HG03095 (cell line): ENCODE data around the gene RPS6KA2.

Experiments used
- ATAC-seq: cut with Tn5 transposase; IDR thresholded peaks from one replicate; pipeline ENCODE4 v1.9.1; 2021; ENCODE audit warnings: moderate library complexity; ENCODE audit not compliant: unreplicated experiment

RPS6KA2 gene

GRCh38 chr6:166492092-166492741 is 134.8 kb downstream of the RPS6KA2 start:
- no peak for ATAC-seq

- no peak for ATAC-seq
These were observed 136.2 kb downstream of the RPS6KA2 start for GRCh38 chr6:166490671-166491500.

GRCh38 chr6:166489301-166490155 is 137.5 kb downstream of the RPS6KA2 start:
- ATAC-seq = no peak

GRCh38 chr6:166488701-166489100 is 138.3 kb downstream of the RPS6KA2 start:
- ATAC-seq = no peak

GRCh38 chr6:166488076-166488685 is 138.9 kb downstream of the RPS6KA2 start:
- peak; percentile 93 for ATAC-seq

DNA sequence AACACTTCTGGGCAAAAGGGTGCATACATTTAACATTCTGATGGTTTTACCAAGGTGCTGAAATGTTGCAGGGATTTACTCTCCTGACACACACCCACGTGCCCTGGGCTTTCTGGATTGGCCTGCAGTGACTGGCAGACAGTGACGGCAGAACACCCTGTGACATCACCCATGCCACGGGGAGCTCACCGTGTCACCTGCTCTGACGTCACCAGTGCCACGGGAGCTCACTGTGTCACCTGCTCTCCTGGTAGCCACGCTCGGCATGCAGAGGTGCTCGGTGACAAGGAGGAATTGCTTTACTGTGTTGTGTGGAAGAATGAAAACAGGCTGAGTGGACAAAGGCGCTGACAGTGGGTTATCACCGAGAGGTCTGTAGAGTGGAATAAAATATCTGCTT is 139.9 kb downstream of the RPS6KA2 start:
- no peak for ATAC-seq

GRCh38 chr6:166486536-166486880 is 140.5 kb downstream of the RPS6KA2 start:
- ATAC-seq = no peak

- ATAC-seq = no peak
These were observed 141.2 kb downstream of the RPS6KA2 start for GRCh38 chr6:166485651-166486535.

DNA sequence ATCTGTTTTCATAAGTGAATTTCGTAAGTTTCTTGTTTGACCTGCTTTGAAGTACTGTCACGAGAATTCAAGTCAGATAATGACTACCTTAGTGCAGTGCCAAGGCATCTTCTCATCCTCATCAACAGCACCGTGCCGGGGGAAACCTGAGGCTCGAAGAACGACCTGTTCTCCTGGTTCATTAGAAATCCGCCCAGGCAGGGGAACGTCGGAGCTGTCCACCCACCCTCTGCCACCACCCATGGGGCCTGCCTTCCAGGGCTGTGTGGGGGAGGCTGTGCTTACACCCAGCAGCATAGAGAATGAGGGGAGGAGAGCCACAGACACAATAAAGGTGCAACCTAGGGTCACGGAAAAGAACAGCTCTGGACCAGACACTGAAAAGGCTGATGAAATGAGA is 142.2 kb downstream of the RPS6KA2 start:
- no peak for ATAC-seq

GRCh38 chr6:166483573-166484250 is 143.3 kb downstream of the RPS6KA2 start:
- no peak for ATAC-seq

DNA sequence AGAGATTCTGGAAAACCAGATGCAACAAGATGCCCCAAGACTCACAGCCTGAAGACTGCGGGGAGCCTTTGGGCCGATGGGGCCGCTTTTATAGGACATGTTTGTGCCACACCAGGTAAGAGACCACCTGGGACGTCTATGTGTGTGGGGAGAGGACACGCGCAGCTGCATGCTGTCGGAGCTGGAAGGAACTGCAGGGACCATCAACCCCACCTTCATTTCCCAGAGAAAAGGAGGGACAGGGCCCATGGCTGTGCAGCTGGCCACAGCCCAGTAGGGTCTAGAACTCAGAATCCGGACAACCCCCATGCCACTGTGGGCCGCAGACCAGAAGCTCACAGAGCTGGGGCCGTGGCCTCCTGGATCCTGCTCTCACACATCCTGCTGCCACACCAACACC is 144.0 kb downstream of the RPS6KA2 start:
- no peak for ATAC-seq

DNA sequence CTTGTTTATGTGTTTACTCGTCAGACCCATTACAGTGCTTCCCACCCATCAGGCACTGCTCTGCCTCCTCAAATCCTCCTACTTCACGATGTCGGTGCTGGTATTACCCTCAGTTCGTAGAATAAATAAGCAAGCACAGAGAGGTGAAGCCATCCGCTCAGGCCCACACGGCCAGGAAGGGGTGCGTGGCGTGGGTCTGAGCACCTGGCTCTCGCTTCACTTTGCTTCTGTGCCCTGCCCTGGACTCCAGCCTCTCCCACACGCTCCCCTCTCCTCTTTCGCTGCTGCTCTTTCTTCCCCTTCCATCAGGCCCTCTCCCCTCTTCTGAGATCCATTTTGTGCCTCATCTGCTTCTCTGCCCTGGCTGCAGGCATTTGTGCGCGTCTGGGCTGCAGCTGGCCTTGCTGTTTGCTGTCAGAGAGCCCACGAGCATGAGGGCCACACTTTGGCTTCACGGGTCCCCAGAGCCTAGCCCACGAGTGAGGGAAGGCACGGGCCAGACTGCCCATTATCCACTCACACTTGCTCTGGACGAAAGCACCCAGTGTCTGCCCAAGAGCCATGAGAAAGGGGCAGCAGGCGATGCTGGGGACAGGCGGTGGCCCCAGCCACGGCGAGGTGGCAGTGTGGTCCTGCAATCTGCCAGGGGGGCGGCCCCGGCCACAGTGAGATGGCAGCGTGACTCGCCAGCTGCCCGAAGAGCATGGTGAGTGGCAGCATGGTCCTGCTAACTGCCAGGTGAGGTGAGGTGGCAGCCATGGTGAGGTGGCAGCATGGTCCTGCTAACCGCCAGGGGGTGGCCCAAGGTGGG is 148.1 kb downstream of the RPS6KA2 start:
- no peak for ATAC-seq

- ATAC-seq = no peak
These were observed 149.2 kb downstream of the RPS6KA2 start for GRCh38 chr6:166477647-166478365.

- no peak for ATAC-seq
These were observed 150.3 kb downstream of the RPS6KA2 start for GRCh38 chr6:166476634-166477215.

DNA sequence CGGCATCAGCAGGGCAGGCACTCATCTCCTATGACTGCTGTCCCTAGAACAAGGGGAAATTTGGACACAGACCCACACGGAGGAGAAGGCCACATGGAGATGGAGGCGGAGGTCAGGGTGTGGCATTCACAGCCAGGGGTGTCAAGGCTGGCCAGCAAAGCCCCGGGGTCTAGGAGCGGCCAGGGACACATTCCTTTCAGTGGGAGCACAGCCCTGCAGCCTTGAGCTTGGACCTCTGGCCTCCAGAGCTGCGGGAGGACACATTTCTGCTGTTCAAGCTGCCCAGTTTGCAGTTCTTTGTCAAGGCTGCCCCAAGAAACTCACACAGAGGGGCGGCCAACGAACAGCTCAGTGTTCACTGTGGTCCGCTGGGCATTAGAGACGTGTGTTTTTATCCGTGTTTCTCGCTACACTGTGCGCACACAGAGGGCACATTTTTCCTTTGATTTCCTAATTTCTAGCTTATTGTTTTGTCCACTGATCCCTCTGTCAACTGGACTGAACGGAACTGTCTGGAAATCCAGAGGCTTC is 150.9 kb downstream of the RPS6KA2 start:
- no peak for ATAC-seq

DNA sequence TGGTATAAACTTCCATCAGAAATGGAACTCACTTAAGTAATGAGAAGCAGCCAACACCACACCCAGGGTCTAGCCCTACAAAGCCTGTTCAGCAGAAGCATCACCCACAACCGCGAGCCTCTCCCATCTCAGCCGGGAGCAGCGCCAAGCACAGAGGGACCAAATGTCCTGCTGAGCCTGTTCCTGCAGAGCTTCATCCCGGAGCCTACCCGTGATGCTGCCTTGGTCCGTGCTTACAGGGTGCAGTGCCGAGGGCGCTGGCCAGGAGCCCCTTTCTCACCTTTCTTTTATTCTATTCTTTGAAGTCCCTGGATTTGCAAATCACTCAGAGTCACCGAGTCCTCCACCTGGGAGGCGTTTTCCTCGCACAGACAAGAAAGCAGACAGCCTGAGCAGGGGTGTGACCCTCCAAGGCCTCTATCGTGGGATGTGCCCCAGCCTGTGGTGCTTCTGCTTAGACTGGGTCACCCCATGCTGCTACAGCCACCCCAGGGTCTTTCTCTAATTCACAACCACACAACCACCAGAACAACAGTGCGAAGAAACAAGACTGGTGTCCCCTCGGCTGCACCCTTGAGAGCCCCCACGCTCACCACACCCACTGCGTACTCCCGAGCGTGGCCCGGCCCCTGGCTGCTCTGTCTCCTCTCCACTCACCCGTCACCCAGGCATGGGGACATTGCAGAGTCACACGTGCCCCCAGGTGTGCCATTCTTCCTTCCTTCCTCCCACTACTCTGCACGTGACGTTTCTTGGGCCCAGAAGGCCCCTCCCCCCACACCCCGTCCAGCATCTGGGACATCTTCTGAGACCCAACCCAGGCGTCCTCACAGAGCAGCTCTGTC is 152.1 kb downstream of the RPS6KA2 start:
- no peak for ATAC-seq
